ENCODE measurements around the gene DLGAP1. TPM values are rescaled to one million over a fixed set of nuclear protein-coding genes. Genes with fewer than 3 reads are reported as not detected.

DLGAP1 gene
- total RNA-seq, 1 donor from 2014 or later: 3.2 TPM

DNA sequence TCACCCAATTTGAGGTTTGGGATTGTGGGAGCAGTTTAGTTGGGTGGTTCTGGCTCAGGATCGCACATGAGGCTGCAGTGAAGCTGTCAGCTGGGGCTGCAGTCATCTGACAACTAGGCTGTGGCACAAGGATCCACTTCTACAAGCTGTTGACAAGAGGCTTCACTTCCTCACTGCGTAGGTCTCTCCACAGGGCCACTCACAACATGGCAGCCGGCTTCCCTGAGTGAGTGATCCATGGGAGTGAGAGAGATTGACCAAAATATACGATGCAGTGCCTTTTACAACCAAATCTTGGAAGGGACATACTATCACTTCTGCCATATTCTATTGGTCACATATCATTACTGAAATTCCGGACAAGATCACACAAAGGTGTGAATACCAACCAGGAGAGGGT, 187.5 kb downstream of the DLGAP1 start:
- H3K4me3 ChIP-seq: no peak overlapping the region
- no peak for DNase-seq (ENCODE audit: extremely low spot score in 2 of 2)
- intact Hi-C loops (cut with DNase I): no loop called here
- H3K9me3 ChIP-seq: no peaks in the 10 kb centered on the region
- H3K27ac ChIP-seq: no peak overlapping the region
- H3K4me1 ChIP-seq: peaks cover 6% of the 10 kb centered on the region
- no peaks in the 10 kb centered on the region for H3K36me3 ChIP-seq
- H3K27me3 ChIP-seq: no peaks in the 10 kb centered on the region
- TF ChIP-seq, protein P1, sequence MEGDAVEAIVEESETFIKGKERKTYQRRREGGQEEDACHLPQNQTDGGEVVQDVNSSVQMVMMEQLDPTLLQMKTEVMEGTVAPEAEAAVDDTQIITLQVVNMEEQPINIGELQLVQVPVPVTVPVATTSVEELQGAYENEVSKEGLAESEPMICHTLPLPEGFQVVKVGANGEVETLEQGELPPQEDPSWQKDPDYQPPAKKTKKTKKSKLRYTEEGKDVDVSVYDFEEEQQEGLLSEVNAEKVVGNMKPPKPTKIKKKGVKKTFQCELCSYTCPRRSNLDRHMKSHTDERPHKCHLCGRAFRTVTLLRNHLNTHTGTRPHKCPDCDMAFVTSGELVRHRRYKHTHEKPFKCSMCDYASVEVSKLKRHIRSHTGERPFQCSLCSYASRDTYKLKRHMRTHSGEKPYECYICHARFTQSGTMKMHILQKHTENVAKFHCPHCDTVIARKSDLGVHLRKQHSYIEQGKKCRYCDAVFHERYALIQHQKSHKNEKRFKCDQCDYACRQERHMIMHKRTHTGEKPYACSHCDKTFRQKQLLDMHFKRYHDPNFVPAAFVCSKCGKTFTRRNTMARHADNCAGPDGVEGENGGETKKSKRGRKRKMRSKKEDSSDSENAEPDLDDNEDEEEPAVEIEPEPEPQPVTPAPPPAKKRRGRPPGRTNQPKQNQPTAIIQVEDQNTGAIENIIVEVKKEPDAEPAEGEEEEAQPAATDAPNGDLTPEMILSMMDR (IDR thresholded peaks at IDR 0.05): no peak
- no peak for TF ChIP-seq POLR2A (IDR thresholded peaks at IDR 0.05)
- no peak for TF ChIP-seq POLR2AphosphoS5 (IDR thresholded peaks at IDR 0.05; ENCODE audit: insufficient read depth in 1 of 2, low read depth in 1 of 2)

DNA sequence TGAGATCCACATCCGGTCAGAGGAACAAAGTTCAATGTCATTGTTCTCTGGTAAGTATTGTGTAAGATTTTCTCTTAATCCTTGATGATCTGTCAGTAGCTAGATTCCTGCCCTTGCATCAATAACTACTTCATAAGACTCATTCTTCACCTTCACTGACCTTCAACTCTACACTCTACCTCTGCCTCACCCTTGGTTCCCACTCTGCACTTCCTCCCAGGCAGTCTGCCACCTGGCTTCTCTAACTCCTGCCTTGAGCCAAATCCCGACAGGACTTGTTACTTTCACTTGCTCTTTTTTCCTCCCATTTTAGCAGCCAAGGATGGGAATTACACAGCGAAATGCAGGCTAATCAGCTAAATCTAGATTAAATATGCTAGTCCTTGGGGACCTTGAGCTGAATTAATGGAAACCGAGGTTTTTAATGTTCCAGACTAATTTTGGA, 190.7 kb downstream of the DLGAP1 start:
- H3K36me3 ChIP-seq: no peaks in the 10 kb centered on the region
- peaks cover 6% of the 10 kb centered on the region for H3K4me1 ChIP-seq
- no peaks in the 10 kb centered on the region for H3K27me3 ChIP-seq
- TF ChIP-seq POLR2AphosphoS5 (IDR thresholded peaks at IDR 0.05; ENCODE audit: insufficient read depth in 1 of 2, low read depth in 1 of 2): no peak
- no peak for TF ChIP-seq POLR2A (IDR thresholded peaks at IDR 0.05)
- TF ChIP-seq, protein P1 (IDR thresholded peaks at IDR 0.05): no peak
- no peak for DNase-seq (ENCODE audit: extremely low spot score in 2 of 2)
- no peaks in the 10 kb centered on the region for H3K9me3 ChIP-seq
- H3K4me3 ChIP-seq: no peak overlapping the region
- intact Hi-C loops (cut with DNase I): no loop called here
- H3K27ac ChIP-seq: no peak overlapping the region

DNA sequence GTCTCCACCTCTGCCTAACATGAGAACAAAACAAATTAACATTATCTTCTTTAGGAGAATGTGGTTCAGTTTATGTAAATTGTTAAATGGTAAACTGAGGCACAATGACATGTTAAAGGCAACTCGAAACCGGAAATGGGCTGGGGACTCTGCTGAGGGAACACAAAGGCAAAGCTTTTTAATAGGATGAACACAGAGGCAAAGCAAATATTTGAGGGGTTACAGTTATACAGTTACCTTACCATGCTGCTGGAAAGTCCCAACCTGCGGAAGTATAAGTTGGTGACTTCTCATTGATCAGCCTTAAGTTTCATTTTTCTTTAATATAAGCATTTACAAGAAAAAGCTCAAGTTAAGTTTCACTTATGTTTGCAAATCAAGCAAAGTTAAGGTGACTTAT, 195.0 kb downstream of the DLGAP1 start:
- Histone ChIP-seq H3K4me1 (peaks cover 6% of the 10 kb centered on the region), H3K27me3 (no peaks in the 10 kb centered on the region), H3K36me3 (no peaks in the 10 kb centered on the region), H3K27ac (no peak overlapping the region), H3K9me3 (no peaks in the 10 kb centered on the region), H3K4me3 (no peak overlapping the region)
- intact Hi-C loops (cut with DNase I): no loop called here
- no peak for TF ChIP-seq POLR2AphosphoS5 (IDR thresholded peaks at IDR 0.05; ENCODE audit: insufficient read depth in 1 of 2, low read depth in 1 of 2)
- no peak for TF ChIP-seq POLR2A (IDR thresholded peaks at IDR 0.05)
- TF ChIP-seq, protein P1 (IDR thresholded peaks at IDR 0.05): no peak
- no peak for DNase-seq (ENCODE audit: extremely low spot score in 2 of 2)

DNA sequence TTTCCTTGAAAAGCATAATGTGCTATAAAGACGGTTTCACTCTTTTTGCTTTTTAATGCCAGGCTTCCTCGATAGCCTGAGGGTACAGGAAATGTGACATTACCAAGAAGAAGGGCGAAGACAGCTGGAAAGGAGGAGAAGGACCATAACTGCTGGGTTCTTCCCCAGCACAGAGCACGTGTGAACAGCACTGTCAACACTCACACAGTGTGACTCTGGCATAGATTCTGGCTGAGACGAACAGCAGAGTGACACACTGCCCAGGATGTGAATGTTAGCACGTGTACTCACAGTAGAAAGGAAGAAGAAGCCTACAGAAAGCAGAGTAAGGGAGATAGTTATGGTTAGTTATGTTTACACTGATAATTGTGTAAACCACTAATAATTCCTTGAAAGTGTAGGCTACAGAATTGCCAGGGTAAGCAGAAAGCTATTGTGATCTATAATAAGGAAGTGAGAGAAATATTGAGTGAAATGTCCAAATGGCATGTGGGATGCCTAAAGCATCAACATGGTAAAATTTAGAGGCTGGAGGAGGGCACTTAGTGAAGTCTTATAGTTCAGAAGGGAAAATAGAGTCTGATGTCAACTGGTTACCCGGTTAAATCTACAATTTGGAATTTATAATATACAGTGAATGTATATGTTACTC, 198.2 kb downstream of the DLGAP1 start:
- no peaks in the 10 kb centered on the region for H3K9me3 ChIP-seq
- DNase-seq (ENCODE audit: extremely low spot score in 2 of 2): no peak
- TF ChIP-seq POLR2AphosphoS5 (IDR thresholded peaks at IDR 0.05; ENCODE audit: insufficient read depth in 1 of 2, low read depth in 1 of 2): no peak
- TF ChIP-seq, protein P1 (IDR thresholded peaks at IDR 0.05): no peak
- no peak for TF ChIP-seq POLR2A (IDR thresholded peaks at IDR 0.05)
- no peaks in the 10 kb centered on the region for H3K36me3 ChIP-seq
- H3K27me3 ChIP-seq: no peaks in the 10 kb centered on the region
- H3K4me1 ChIP-seq: no peaks in the 10 kb centered on the region
- intact Hi-C loops (cut with DNase I): no loop called here
- H3K4me3 ChIP-seq: no peak overlapping the region
- no peak overlapping the region for H3K27ac ChIP-seq

DNA sequence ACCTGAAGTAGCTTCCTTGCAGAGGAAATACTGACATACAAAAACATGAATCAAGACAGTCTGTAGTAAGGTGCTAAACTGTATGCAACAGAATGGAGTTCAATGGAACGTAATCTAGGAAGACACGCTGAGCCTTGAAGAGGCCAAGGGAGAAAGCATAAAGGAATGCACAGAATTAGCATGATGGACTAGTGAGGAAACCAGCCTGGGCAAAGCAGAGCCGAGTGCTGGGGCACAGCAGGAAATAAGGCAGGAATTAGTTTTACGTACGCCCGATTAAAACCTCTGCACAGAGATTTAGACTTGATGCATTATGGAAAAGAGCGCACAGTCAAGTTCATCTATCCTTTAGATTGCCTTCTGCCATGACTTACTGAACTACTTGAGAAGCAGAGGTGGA, 200.3 kb downstream of the DLGAP1 start:
- TF ChIP-seq POLR2AphosphoS5 (IDR thresholded peaks at IDR 0.05; ENCODE audit: insufficient read depth in 1 of 2, low read depth in 1 of 2) (no peak), POLR2A (IDR thresholded peaks at IDR 0.05) (no peak)
- TF ChIP-seq, protein P1 (IDR thresholded peaks at IDR 0.05): no peak
- no peak for DNase-seq (ENCODE audit: extremely low spot score in 2 of 2)
- no peaks in the 10 kb centered on the region for H3K4me1 ChIP-seq
- no peaks in the 10 kb centered on the region for H3K27me3 ChIP-seq
- H3K9me3 ChIP-seq: no peaks in the 10 kb centered on the region
- H3K36me3 ChIP-seq: no peaks in the 10 kb centered on the region
- no peak overlapping the region for H3K27ac ChIP-seq
- intact Hi-C loops (cut with DNase I): no loop called here
- no peak overlapping the region for H3K4me3 ChIP-seq
